HepG2 (cell line): ENCODE measurements around the gene CYP2W1. TPM values are rescaled to one million over a fixed set of nuclear protein-coding genes. Genes with fewer than 3 reads are reported as not detected.
A peak's percentile ranks its signal among the peaks of the same experiment; 100 is the strongest.

Source experiments
- ARID2 ChIP-seq: sonication (generic); formaldehyde crosslinking; IDR thresholded peaks from 2 replicates; pipeline ENCODE4 v1.8.1; 2022; ENCODE audit warnings: mild to moderate bottlenecking, missing genetic modification reagents, borderline replicate concordance
- ATF7 ChIP-seq, 2 experiments: fragments of 450-650 bp in 1 of 2; sonication (generic) in 1 of 2; formaldehyde crosslinking in 1 of 2; IDR thresholded peaks; 2 replicates each; pipeline versions ENCODE4 v1.4.0 to v1.6.1; 2016 to 2020; ENCODE audit warnings: antibody characterized with exemption in 1 of 2, mild to moderate bottlenecking in 1 of 2, missing genetic modification reagents in 1 of 2
- CHCHD3 ChIP-seq: sonication (generic); formaldehyde crosslinking; IDR thresholded peaks from 2 replicates; pipeline ENCODE4 v1.8.0; 2022; ENCODE audit warnings: mild to moderate bottlenecking, missing genetic modification reagents, moderate library complexity
- EEA1 ChIP-seq: sonication (generic); formaldehyde crosslinking; IDR thresholded peaks from 2 replicates; pipeline ENCODE4 v1.5.1; 2020; ENCODE audit warnings: mild to moderate bottlenecking, missing genetic modification reagents, borderline replicate concordance
- HNF4G ChIP-seq, 2 experiments: sonication (generic) in 1 of 2; formaldehyde crosslinking in 1 of 2; IDR thresholded peaks; 2 replicates each; pipeline versions ENCODE4 v1.4.0 to v1.6.1; 2011 to 2020; ENCODE audit warnings: borderline replicate concordance in 2 of 2, low read depth in 2 of 2, mild to moderate bottlenecking in 2 of 2, low read length in 1 of 2, missing genetic modification reagents in 1 of 2, moderate library complexity in 1 of 2
- SRF ChIP-seq: IDR thresholded peaks from 2 replicates; pipeline ENCODE4 v1.6.1; 2011; ENCODE audit warnings: mild to moderate bottlenecking, low read depth, low read length, moderate library complexity
- SSRP1 ChIP-seq: IDR thresholded peaks from 2 replicates; pipeline ENCODE4 v1.6.1; 2016; ENCODE audit warnings: control low read depth
- STAG1 ChIP-seq: sonication (generic); formaldehyde crosslinking; IDR thresholded peaks from 2 replicates; pipeline ENCODE4 v1.4.0; 2020; ENCODE audit warnings: missing genetic modification reagents
- ZMYM3 ChIP-seq: sonication (generic); formaldehyde crosslinking; IDR thresholded peaks from 2 replicates; pipeline ENCODE4 v1.5.1; 2020; ENCODE audit warnings: mild to moderate bottlenecking, missing genetic modification reagents
- ZNF235 ChIP-seq: sonication (generic); formaldehyde crosslinking; IDR thresholded peaks from 2 replicates; pipeline ENCODE4 v1.8.1; 2023; ENCODE audit warnings: mild to moderate bottlenecking, missing genetic modification reagents, borderline replicate concordance
- ZNF256 ChIP-seq: sonication (generic); formaldehyde crosslinking; conservative IDR thresholded peaks from 2 replicates; pipeline ENCODE4 v1.4.0; 2020; ENCODE audit warnings: missing genetic modification reagents
- ZNF562 ChIP-seq: sonication (generic); formaldehyde crosslinking; IDR thresholded peaks from 2 replicates; pipeline ENCODE4 v1.8.0; 2022; ENCODE audit warnings: missing genetic modification reagents, borderline replicate concordance
- polyA plus RNA-seq, 8 experiments: library from polyadenylated mRNA; depleted of rRNA in 3 of 8; stranded (reverse) in 7 of 8; unstranded in 1 of 8; fragments of >200 nt; fragmentation: Illumina TruSeq in 4 of 8; extraction: Trizol in 4 of 8; gene quantifications; 2 replicates each; pipeline versions ENCODE4 v1.2.1 to v1.2.3, GENCODE V29; 2011 to 2016; ENCODE audit warnings: low read depth in 4 of 8, missing spikeins in 1 of 8, mixed read lengths in 1 of 8; ENCODE audit not compliant: insufficient read depth in 1 of 8
- total RNA-seq, 5 experiments: library from RNA; depleted of rRNA; stranded (reverse); fragments of >200 nt; fragmentation: Illumina TruSeq; extraction: Trizol; gene quantifications; 2 replicates each; pipeline ENCODE4 v1.2.3, GENCODE V29; 2016; ENCODE audit warnings: low read depth in 1 of 5
- TF ChIP-seq, protein P1 (sequence below): sonication (generic); formaldehyde crosslinking; IDR thresholded peaks from 2 replicates; pipeline ENCODE4 v1.5.0; 2020; ENCODE audit warnings: mild to moderate bottlenecking, missing genetic modification reagents, borderline replicate concordance
- TF ChIP-seq, protein P2 (sequence below): IDR thresholded peaks from 2 replicates; pipeline ENCODE4 v1.6.1; 2016; ENCODE audit warnings: mild to moderate bottlenecking
- TF ChIP-seq, protein P3 (sequence below), 2 experiments: fragments of 450-650 bp in 1 of 2; sonication (generic) in 1 of 2; formaldehyde crosslinking; IDR thresholded peaks; 2 replicates each; pipeline versions ENCODE4 v1.5.0 to v1.8.0; 2020 to 2022; ENCODE audit warnings: mild to moderate bottlenecking in 1 of 2, missing genetic modification reagents in 1 of 2

The CYP2W1 gene
- total and polyA plus RNA-seq, 2 of the 13 experiments (the other 11 are each of a cell fraction or from before 2014, with no cell fraction given) = 19.5 to 31.7 TPM

DNA sequence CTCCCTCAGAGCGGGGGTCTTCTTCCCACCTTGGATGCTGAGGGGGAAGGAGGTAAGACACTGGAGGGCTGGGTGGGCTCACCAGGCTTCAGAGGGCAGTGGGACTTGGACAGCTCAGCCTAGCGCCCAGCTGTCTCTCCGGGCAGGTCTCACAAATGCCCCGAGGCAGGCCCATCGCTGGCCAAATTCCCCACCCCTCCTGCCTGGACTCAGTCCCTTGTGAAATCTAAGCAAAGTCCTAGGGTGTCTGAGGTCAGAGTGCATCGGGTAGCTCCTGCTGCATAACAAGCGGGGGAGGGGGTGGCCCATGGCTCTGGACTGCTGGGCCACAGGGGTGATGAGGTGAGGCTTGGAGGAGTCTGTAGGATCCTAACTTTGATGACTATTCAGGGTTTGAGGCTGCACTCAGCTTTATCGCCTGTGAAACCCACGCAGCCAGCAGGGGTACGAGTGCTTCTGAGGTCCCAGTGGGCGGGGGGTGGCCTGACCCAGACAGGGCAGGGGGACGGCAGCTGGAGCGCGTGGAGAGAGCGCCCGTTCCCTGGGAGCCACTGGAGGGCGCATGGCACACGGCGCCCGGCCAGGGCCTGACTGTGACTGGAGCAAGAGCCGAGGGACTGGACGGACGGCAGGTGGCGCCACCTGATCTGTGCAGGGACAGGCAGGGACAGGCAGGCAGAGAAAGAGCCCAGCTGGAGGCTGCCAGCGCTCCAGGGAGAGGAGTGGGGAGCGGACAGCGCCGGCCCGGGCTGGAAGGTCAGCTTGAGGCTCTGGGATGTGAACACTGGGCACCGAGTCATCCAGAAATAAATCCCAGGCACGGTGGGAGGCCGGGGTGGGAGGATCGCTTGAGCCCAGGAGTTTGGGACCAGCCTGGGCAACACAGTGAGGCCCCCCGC is 10.0 kb downstream of the CYP2W1 start (continued):
- TF ChIP-seq, protein P1, sequence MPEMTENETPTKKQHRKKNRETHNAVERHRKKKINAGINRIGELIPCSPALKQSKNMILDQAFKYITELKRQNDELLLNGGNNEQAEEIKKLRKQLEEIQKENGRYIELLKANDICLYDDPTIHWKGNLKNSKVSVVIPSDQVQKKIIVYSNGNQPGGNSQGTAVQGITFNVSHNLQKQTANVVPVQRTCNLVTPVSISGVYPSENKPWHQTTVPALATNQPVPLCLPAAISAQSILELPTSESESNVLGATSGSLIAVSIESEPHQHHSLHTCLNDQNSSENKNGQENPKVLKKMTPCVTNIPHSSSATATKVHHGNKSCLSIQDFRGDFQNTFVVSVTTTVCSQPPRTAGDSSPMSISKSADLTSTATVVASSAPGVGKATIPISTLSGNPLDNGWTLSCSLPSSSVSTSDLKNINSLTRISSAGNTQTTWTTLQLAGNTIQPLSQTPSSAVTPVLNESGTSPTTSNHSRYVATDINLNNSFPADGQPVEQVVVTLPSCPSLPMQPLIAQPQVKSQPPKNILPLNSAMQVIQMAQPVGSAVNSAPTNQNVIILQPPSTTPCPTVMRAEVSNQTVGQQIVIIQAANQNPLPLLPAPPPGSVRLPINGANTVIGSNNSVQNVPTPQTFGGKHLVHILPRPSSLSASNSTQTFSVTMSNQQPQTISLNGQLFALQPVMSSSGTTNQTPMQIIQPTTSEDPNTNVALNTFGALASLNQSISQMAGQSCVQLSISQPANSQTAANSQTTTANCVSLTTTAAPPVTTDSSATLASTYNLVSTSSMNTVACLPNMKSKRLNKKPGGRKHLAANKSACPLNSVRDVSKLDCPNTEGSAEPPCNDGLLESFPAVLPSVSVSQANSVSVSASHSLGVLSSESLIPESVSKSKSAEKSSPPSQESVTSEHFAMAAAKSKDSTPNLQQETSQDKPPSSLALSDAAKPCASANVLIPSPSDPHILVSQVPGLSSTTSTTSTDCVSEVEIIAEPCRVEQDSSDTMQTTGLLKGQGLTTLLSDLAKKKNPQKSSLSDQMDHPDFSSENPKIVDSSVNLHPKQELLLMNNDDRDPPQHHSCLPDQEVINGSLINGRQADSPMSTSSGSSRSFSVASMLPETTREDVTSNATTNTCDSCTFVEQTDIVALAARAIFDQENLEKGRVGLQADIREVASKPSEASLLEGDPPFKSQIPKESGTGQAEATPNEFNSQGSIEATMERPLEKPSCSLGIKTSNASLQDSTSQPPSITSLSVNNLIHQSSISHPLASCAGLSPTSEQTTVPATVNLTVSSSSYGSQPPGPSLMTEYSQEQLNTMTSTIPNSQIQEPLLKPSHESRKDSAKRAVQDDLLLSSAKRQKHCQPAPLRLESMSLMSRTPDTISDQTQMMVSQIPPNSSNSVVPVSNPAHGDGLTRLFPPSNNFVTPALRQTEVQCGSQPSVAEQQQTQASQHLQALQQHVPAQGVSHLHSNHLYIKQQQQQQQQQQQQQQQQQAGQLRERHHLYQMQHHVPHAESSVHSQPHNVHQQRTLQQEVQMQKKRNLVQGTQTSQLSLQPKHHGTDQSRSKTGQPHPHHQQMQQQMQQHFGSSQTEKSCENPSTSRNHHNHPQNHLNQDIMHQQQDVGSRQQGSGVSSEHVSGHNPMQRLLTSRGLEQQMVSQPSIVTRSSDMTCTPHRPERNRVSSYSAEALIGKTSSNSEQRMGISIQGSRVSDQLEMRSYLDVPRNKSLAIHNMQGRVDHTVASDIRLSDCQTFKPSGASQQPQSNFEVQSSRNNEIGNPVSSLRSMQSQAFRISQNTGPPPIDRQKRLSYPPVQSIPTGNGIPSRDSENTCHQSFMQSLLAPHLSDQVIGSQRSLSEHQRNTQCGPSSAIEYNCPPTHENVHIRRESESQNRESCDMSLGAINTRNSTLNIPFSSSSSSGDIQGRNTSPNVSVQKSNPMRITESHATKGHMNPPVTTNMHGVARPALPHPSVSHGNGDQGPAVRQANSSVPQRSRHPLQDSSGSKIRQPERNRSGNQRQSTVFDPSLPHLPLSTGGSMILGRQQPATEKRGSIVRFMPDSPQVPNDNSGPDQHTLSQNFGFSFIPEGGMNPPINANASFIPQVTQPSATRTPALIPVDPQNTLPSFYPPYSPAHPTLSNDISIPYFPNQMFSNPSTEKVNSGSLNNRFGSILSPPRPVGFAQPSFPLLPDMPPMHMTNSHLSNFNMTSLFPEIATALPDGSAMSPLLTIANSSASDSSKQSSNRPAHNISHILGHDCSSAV (CRISPR knock-in tag) = peak; percentile 9; the same call in 1 of the 2 replicates
- TF ChIP-seq CHCHD3 (CRISPR knock-in tag) (no peak), SRF (no peak), ZNF562 (CRISPR knock-in tag) (no peak), ARID2 (CRISPR knock-in tag) (no peak), ATF7 (IDR thresholded peaks at IDR 0.05) (no peak), ATF7 (CRISPR knock-in tag; IDR thresholded peaks at IDR 0.05) (peak; percentile 88), STAG1 (CRISPR knock-in tag) (peak; percentile 99), ZNF256 (CRISPR knock-in tag) (no peak), EEA1 (CRISPR knock-in tag) (peak; percentile 68; the same call in 1 of the 2 replicates), ZMYM3 (CRISPR knock-in tag) (peak; percentile 88), SSRP1 (CRISPR knock-in tag) (peak; percentile 83), ZNF235 (CRISPR knock-in tag) (peak; percentile 92; the same call in 1 of the 2 replicates), HNF4G (IDR thresholded peaks at IDR 0.05; ENCODE audit: borderline replicate concordance, low read depth, low read length) (peak; percentile 94), HNF4G (CRISPR knock-in tag; IDR thresholded peaks at IDR 0.05; ENCODE audit: borderline replicate concordance, low read depth) (peak; percentile 83)
- TF ChIP-seq, protein P2, sequence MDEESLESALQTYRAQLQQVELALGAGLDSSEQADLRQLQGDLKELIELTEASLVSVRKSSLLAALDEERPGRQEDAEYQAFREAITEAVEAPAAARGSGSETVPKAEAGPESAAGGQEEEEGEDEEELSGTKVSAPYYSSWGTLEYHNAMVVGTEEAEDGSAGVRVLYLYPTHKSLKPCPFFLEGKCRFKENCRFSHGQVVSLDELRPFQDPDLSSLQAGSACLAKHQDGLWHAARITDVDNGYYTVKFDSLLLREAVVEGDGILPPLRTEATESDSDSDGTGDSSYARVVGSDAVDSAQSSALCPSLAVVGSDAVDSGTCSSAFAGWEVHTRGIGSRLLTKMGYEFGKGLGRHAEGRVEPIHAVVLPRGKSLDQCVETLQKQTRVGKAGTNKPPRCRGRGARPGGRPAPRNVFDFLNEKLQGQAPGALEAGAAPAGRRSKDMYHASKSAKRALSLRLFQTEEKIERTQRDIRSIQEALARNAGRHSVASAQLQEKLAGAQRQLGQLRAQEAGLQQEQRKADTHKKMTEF (CRISPR knock-in tag) = peak; percentile 85
- TF ChIP-seq, protein P3, sequence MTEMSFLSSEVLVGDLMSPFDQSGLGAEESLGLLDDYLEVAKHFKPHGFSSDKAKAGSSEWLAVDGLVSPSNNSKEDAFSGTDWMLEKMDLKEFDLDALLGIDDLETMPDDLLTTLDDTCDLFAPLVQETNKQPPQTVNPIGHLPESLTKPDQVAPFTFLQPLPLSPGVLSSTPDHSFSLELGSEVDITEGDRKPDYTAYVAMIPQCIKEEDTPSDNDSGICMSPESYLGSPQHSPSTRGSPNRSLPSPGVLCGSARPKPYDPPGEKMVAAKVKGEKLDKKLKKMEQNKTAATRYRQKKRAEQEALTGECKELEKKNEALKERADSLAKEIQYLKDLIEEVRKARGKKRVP (CRISPR knock-in tag; IDR thresholded peaks at IDR 0.05) = peak in 1 of 2 experiments; percentile 48; a peak in 1 of 4 replicates
